Endothelial cell (in vitro differentiated cells): Measurements from ENCODE around the gene UBE2E2. TPM values are rescaled to one million over a fixed set of nuclear protein-coding genes. Genes with fewer than 3 reads are reported as not detected.

Source experiments
- DNase-seq: peaks from one replicate; pipeline ENCODE4 v3.0.0; 2021; ENCODE audit warnings: low spot score
- H3K27ac Mint-ChIP-seq: one replicate; pipeline ENCODE4 v1.8.0; 2021; ENCODE audit warnings: mixed read lengths, inconsistent platforms; ENCODE audit not compliant: unreplicated experiment
- H3K27me3 Mint-ChIP-seq: one replicate; pipeline ENCODE4 v1.8.0; 2021; ENCODE audit warnings: mild to moderate bottlenecking, moderate library complexity, mixed read lengths, inconsistent platforms; ENCODE audit not compliant: unreplicated experiment
- H3K36me3 Mint-ChIP-seq: one replicate; pipeline ENCODE4 v1.8.0; 2021; ENCODE audit warnings: mild to moderate bottlenecking, low read depth, mixed read lengths, inconsistent platforms; ENCODE audit not compliant: unreplicated experiment
- H3K4me1 Mint-ChIP-seq: one replicate; pipeline ENCODE4 v1.8.0; 2021; ENCODE audit warnings: mild to moderate bottlenecking, mixed read lengths, inconsistent platforms; ENCODE audit not compliant: unreplicated experiment
- H3K4me3 Mint-ChIP-seq: one replicate; pipeline ENCODE4 v1.8.0; 2021; ENCODE audit warnings: mild to moderate bottlenecking, mixed read lengths, inconsistent platforms; ENCODE audit not compliant: unreplicated experiment
- H3K9me3 Mint-ChIP-seq: one replicate; pipeline ENCODE4 v1.8.0; 2021; ENCODE audit warnings: mixed read lengths, inconsistent platforms; ENCODE audit not compliant: unreplicated experiment
- CTCF ChIP-seq: fragments of 200-600 bp; sonication (generic); IDR thresholded peaks from one replicate; pipeline ENCODE4 v1.5.0; 2021; ENCODE audit warnings: antibody characterized with exemption; ENCODE audit not compliant: unreplicated experiment
- total RNA-seq: library from RNA; stranded (reverse); fragmentation: NEBNext Ultra II Directional; extraction: Animal tissue kit (Norgen Biotek cat#: 25700); gene quantifications from one replicate; pipeline ENCODE4 v1.2.1, GENCODE V29; 2021; ENCODE audit not compliant: unreplicated experiment

Gene UBE2E2
- total RNA-seq, 1 donor from 2014 or later: 46.9 TPM

DNA sequence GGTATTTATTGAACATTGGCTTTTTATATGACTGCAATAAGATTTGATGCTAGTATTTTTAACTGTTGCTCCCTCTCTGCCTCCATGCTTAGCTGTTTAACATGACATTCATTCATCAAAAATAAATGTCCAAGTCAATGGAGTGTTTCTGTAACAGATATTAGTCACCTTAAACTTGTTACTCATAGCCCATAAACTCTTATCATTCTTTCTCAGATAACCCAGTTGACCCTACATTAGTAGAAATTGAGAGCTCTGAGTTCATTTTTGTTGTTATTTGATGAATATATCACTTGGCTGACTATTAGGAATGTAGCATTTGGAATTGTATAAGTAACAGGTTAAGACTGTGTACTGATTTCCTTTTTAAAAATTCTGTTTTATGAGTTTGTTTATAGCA is 201.1 kb downstream of the UBE2E2 start:
- Mint-ChIP-seq H3K27me3 (peaks cover 5% of the 10 kb centered on the region), H3K4me3 (no peak overlapping the region), H3K27ac (no peak overlapping the region), H3K36me3 (no peaks in the 10 kb centered on the region), H3K9me3 (no peaks in the 10 kb centered on the region), H3K4me1 (peaks cover 7% of the 10 kb centered on the region)
- TF ChIP-seq CTCF: no peak
- DNase-seq: no peak

DNA sequence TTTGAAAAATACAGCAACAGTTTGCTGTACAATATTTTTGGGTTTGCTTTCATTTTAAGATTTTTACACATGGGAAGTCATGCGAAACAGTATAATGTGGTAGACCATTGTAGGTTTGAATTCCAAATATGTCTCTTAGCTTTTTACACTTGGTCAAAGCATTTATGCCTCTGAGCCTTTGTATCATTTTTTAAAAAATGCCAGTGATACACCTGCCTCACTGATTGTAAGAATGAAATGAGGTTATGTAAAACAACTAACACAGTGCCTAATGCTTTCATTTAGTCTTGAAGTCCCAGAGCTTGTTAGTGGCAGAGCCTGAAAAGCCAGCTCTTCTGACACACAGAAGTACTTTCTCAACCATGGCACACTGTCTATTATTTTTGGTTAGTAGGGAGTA is 202.0 kb downstream of the UBE2E2 start:
- H3K4me1 Mint-ChIP-seq: peaks cover 7% of the 10 kb centered on the region
- no peak overlapping the region for H3K4me3 Mint-ChIP-seq
- no peaks in the 10 kb centered on the region for H3K36me3 Mint-ChIP-seq

GRCh38 chr3:23406601-23407000 is 203.5 kb downstream of the UBE2E2 start:
- H3K27me3 Mint-ChIP-seq: peaks cover 5% of the 10 kb centered on the region
- no peaks in the 10 kb centered on the region for H3K36me3 Mint-ChIP-seq
- H3K9me3 Mint-ChIP-seq: no peaks in the 10 kb centered on the region
- TF ChIP-seq CTCF: no peak
- H3K4me3 Mint-ChIP-seq: no peak overlapping the region
- no peak for DNase-seq
- H3K27ac Mint-ChIP-seq: no peak overlapping the region
- H3K4me1 Mint-ChIP-seq: peaks cover 7% of the 10 kb centered on the region

More for the DNA sequence above, 202.0 kb downstream of the UBE2E2 start:
- DNase-seq: no peak
- TF ChIP-seq CTCF: no peak
- Mint-ChIP-seq H3K27me3 (peaks cover 5% of the 10 kb centered on the region), H3K27ac (no peak overlapping the region), H3K9me3 (no peaks in the 10 kb centered on the region)

GRCh38 chr3:23418026-23418425 is 214.9 kb downstream of the UBE2E2 start:
- Mint-ChIP-seq H3K4me3 (no peak overlapping the region), H3K36me3 (peaks cover 7% of the 10 kb centered on the region), H3K9me3 (no peaks in the 10 kb centered on the region), H3K27me3 (no peaks in the 10 kb centered on the region), H3K27ac (no peak overlapping the region), H3K4me1 (peaks cover 16% of the 10 kb centered on the region)
- no peak for DNase-seq
- TF ChIP-seq CTCF: no peak

DNA sequence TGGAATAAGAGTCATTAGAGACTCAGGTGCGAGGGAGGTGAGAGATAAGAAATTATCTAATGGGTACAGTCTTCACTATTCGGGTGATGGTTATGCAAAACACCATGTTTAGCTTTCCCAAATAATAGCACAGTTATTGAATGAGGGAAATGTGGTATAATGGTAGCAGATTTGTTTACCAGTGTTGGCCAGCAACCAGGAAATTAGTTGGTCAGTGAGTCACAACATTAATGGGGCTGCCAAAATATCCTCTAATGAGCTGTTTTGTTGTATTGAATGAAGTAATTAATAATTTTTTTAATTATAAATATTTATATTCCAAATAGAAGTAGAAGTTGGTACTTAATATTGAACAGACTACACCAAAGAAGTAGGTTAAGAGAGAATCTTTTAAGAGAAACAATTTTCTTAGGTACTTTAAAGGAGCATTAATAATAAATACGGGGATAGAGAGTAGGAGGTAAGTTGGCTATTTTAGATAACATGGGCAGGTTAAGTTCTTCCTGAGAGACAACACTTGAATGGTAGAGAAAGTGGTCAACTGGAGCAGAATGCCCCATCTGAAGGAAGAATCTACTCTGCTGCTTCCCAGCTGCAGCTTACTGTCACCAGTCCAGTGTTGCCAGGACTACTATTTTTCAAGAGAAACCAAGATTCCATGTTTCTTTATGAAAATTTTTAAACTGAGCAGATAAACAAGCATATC is 218.8 kb downstream of the UBE2E2 start:
- Mint-ChIP-seq H3K27me3 (no peaks in the 10 kb centered on the region), H3K27ac (no peak overlapping the region), H3K36me3 (no peaks in the 10 kb centered on the region), H3K4me3 (no peak overlapping the region), H3K9me3 (no peaks in the 10 kb centered on the region), H3K4me1 (peaks cover 12% of the 10 kb centered on the region)
- DNase-seq: no peak
- TF ChIP-seq CTCF: no peak
